ENCODE results near the gene THAP9. TPM values are rescaled to one million over a fixed set of nuclear protein-coding genes. Genes with fewer than 3 reads are reported as not detected.

The THAP9 gene
- total RNA-seq, 1 donor from 2014 or later = 2.6 TPM

DNA sequence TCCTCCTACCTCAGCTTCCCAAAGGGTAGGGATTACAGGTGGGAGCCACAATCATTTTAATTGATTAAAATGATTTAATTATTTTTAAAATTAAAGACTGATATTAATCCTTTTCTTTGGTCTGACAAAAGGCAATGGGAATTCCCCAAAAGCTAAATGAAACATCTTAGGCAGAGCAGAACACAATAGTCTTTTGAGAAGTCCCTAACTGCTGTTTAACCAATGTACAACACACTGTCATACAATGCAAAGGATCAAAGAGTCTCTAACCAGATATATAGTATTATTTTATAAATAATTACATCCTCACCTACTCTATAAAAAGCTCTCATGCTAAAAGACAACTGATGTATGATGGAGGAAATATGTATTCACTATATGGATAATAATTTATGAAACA, 47.0 kb downstream of the THAP9 start:
- ATAC-seq (no peak), DNase-seq (ENCODE audit: low spot score) (no peak)

DNA sequence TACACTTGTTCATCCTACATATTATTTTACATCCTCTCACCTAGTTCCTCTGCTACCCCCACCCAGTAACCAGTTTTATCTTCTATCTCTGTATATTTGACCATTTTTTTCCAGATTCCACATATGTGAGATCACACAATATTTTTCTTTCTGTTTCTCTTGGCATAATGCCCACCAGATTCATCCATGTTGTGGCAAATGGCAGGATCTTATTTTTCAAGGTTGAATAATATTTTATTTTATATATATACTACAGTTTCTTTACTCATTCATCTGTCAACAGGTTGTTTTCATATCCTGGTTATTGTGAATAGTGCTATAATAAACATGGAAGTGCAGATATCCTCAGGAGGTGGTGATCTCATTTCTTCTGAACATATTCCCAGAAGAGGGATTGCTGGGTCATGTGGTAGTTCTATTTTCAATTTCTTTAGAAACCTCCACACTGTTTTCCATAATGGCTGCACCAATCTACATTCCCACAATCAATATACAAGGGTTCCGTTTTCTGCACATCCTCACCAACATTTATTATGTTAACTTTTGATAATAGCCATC, 48.2 kb downstream of the THAP9 start:
- no peak for ATAC-seq
- no peak for DNase-seq (ENCODE audit: low spot score)

DNA sequence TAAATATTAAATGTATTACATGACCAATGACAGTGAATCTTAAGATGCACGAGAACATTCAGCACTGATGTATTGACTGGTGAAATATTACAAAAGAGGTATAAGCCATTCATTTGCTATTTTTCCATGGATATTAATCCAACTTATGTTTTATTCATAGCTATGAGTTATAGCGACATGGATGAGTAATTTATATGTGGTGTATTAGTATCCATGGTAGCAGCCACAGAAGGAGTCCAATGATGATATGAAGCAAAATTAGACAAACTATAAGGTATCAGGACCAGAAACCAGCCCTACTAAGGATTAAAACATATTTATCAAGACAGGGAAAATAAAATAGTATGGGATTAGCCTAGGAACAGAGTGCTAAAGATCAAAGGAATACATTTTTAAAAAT, 50.7 kb downstream of the THAP9 start:
- DNase-seq (ENCODE audit: low spot score) (no peak), ATAC-seq (no peak)

DNA sequence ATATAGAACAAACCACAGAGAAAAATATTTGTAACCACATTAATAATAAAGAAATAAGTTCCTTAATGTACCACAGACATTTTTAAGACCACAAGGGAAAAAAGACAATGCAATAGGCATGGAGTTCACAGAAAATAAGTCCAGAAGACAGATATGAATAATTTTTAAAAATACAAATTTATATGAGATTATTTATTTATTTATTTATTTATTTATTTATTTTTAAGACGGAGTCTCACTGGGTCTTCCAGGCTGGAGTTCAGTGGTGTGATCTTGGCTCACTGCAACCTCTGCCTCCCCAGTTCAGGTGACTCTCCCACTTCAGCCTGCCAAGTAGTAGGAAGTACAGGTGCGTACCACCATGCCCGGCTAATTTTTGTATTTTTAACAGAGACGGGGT, 53.7 kb downstream of the THAP9 start:
- DNase-seq (ENCODE audit: low spot score) (no peak), ATAC-seq (no peak)

DNA sequence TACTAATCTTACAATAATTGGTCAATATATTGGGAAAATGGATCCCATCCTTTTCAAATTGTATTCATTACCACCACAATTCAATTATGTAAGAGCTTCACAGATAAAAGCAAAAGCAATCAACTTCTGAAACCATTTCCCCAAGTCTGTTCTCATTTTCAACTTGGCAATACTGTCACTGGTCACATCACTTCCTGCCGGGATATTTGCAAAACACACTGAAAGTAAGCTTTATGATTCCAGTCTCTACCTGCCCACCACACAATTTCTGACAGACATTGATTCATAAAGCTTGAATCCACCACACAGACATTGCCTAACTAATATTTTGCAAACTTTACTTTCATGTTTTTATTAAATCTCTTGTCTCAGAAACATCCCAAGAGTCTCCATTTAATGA, 56.5 kb downstream of the THAP9 start:
- ATAC-seq (no peak), DNase-seq (ENCODE audit: low spot score) (no peak)

DNA sequence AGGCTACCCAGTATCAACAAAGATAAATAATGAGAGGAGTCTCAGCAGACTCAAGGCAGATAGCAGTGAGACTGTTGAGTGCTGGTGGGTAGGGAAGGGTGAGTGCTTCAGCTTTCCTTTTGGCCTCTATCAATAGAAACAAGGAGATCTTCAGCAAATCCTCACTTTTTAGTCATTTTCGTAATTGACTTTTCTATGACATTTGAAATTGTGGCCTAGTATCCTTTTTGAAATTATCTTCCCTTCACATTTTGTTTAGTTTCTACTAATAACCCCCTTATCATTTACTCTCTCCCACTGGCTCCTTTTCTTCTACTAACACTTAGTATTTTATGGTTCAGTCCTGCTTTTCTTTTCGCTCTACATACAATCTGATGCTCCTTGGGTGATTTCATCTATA, 65.2 kb downstream of the THAP9 start:
- ATAC-seq = no peak

DNA sequence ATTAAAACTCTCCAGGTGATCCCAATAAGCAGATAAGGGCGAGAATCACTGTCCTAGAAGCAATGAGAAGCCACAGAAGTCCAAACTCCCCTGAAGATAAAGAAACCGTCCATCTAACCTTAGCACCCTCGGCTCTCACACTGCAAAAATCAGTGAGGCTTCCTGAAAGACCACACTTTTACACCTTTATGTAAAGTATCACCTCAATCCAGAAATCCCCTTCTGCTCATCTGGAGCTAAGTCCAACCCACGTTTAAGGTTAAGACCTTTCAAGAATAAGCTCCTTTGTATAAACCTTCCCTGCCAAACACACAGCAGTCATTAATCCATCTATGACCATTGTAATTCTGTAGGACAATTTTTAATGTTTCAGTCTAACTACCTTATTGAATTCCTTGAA, 68.4 kb downstream of the THAP9 start:
- DNase-seq (ENCODE audit: low spot score) (no peak), ATAC-seq (no peak)

More for the DNA sequence above, 65.2 kb downstream of the THAP9 start:
- DNase-seq (ENCODE audit: low spot score) = no peak

DNA sequence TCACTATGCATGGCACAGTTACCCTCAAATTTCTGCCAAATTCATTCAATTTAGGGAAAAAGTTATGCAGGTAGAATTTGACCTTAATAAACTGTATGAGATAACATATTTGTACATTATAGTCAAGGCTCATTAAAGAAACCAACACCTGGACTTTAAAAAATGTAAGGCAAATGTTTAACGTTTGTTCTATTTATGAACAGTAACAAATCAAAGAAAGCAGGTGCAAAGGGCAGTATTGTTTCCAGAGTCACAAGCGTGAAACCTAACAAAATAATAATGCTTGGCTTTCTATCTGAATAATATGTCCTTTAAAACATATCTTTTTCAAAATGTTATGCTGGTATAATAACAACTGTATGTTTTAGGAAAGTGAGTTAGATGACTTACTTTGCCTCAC, 68.9 kb downstream of the THAP9 start:
- DNase-seq (ENCODE audit: low spot score) = no peak
- no peak for ATAC-seq

Other genes starting within 250 kb of the THAP9 start
- 1.6 TPM for gene SCD5, start 101.9 kb upstream of the THAP9 start, total RNA-seq
- gene SEC31A, start 9.6 kb upstream of the THAP9 start, total RNA-seq = 108 TPM
- gene LIN54, start 110.1 kb downstream of the THAP9 start, total RNA-seq = 5.7 TPM
- 10.6 TPM for gene COPS4, start 134.4 kb downstream of the THAP9 start, total RNA-seq
- 6.8 TPM for gene PLAC8, start 214.0 kb downstream of the THAP9 start, total RNA-seq